HL-60/S4 treated with retinoic acid at 250 ng/mL for 4 days and 3 days (cell line): ENCODE results near the gene TIMM29.

Source experiments
- in situ Hi-C: fragments of 300-500 bp; cut with MboI; formaldehyde crosslinking; loops from 2 replicates; pipeline ENCODE4 v1.7.0; 2022; ENCODE audit warnings: low sequenced_read_pairs

TIMM29 gene

DNA sequence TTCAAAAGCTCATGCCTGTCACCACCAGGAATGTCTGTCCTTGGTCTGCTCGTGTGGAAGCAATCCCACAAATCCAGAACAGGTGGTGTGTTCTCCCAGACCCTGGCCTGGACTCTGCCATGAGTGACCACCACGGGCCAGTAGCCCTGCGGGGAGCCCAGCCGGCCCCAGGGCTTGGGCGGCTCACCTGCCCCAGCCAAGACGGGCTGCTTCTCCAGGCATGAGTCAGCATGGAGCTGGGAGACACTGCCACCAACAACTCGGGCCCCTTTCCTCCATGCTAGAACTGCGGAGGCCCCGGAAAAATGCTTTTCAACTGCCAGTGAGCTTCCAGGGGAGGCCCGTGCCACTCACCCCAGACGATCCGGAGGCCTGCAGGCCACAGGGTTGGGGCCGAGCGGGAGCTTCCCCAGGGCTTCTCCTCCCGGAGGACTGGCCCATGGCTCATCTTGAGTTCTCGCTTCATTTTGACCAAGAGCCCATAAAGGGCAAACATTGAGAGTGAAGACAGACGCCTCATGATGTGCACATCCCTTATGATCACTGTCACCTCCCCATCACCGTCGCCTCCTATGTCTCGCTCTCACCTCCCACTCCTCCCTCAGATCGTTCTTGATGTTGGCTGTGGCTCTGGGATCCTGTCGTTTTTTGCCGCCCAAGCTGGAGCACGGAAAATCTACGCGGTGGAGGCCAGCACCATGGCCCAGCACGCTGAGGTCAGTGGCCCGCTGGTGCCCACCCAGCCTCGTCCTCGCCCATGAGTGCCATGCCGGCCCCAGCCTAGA lies 16.8 kb upstream of the TIMM29 start:
- in situ Hi-C loops: no loop called here

DNA sequence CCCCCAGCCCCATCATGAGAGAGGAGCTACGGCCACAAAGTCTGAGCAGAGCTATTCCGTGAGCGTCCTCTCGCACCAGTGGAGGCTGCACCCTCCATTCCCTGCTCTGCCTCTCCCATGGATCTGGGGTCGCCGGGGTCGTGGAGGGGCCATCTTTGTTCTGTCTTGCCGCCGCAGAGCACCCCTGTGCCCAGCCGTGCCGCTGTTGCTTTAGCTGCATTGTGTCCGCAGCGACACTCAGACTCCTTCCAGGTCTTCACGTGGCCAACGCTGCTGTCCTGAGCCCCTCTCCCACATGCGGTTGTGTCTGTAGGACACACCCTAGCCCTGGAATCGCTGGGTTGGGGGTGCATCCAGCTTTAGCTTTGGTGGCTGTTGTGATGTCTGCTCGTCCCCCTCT lies 16.0 kb upstream of the TIMM29 start:
- in situ Hi-C loops: no loop called here

DNA sequence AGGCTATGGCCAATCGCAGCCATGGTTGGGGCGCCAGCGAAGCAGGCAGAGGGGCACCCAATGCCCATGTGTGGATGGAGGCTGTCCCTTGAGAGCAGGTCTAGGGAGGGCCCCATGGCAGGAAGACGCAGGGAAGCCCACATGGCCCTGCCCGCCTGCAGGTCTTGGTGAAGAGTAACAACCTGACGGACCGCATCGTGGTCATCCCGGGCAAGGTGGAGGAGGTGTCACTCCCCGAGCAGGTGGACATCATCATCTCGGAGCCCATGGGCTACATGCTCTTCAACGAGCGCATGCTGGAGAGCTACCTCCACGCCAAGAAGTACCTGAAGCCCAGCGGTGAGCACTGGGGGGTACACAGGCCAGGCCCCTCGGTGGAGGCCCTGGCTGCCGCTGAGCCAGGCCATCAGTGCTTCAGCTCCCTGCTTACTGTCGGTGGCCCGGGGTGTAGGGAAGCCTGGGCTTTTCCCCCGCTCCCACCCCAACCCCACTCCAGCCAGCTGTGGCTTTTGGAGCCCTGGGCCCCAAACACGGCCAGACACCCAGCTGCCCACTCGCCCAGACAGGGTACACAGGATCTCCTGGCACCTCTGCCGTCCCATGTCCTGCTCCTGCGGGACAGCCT lies 14.8 kb upstream of the TIMM29 start:
- in situ Hi-C loops: no loop called here

DNA sequence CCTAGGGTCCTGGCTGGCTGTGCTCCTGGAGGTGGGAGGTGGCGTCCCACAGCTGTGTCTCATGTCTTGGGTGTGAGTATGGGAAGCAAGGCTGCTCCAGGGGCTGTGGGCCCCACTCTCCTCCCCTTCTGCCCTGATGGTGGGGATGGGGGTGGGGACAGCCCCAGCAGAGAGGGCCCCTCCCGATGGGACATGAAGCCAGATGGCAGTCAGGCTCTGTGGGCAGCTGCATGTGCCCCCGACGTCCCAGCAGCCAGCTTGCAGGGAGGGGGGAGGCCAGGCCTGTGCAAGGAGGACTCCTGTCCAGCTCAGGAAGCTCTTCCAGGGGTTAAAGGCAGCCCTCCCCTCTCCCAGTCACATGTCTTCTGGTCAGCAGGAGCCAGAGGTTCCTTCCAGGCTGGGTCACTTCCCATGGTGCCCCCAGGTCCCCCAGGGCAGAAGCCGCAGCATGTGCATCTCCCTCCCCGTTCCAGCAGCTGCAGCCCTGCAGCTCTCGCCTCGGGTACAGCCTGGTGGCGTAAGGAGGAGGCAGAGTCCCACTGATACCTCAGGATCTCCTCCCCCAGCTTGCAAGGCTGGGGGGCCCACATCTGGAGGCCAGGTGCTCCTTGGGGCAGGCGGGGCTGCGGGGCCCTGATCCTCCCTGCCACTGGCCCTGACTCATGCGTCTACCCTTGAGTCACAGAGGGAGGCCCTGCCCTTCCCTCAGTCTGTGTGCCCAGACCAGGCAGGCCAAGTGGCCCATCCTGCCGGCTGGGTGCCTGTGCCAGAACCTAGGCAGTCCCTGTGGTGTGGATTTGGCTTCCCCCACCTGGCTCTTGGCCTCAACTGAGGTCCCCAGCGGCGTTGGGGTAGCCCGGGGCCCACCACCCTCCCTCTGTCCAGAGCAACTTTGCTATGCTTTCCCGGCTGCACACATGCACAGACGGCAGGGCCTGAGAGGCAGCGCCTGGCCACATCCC lies 13.2 kb upstream of the TIMM29 start:
- in situ Hi-C loops: no loop called here

DNA sequence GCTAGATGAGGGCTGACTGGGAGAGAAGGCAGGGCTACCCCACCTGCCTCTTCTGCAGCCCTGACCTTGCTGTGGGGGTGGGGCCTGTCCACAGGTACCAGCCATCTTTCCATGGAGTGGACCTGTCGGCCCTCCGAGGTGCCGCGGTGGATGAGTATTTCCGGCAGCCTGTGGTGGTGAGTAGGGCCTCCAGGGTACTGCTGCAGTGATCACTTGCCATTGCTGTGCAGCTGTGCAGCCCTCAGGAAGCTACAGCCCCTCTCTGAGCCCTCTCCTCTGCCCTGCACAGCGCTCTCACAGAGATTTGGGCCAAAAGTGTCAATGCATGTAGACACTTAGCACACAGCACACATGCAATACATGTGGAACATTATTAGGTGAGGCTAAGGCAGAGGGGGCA lies 12.0 kb upstream of the TIMM29 start:
- in situ Hi-C loops: no loop called here

DNA sequence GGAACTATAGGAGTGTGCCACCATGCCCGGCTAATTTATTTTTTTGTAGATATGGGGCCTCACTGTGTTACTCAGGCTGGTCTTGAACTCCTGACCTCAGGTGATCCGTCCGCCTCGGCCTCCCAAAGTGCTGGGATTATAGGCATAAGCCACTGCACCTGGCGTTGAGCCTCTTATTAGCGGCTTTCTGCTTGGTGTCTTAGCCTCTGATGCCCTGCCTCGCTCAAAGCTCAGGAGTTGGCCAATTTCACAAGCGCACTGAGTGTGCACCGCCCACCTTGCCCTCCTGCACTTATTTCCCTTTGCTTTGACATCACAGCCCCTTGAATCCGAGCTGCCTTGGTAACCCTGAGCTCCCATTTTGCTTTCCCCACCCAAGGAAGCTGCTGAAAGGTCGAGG lies 10.3 kb upstream of the TIMM29 start:
- in situ Hi-C loops: no loop called here

DNA sequence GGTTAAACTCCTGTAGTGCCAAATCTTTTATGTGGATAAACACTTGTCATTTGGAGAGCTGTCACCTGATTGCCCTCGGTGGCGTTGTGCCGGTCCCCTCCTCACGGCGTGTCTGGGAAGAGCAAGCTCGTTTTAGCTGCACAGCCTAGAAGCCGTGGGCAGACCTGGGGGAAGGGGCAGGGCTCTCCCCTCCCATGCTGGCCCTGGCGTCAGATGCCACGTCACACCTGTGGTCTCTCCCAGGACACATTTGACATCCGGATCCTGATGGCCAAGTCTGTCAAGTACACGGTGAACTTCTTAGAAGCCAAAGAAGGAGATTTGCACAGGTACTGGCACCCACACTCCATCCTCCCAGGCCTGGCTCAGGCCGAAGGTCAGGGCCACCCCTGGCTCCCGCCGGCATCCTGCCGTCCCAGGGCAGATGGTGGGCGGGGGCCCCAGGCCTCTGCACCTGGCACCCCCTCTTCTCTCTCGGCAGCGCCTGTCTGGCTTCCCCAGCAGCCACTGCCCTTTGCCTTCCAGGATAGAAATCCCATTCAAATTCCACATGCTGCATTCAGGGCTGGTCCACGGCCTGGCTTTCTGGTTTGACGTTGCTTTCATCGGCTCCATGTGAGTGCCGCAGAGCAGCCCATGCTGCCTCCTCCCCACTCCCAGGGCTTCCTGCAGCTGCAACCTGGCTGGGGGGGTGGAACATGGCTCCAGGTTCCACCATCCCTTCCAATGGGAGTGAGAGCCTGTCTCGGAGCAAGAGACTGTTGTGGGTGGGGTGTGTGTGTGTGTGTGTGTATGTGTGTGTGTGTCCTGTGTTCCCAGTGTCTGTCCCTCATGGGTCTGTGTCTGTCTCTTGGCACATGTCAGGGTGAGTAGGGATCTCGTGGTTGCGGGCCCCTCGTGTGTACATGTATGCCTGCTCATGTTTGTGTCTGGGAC lies 9.0 kb upstream of the TIMM29 start:
- in situ Hi-C loops: no loop called here

DNA sequence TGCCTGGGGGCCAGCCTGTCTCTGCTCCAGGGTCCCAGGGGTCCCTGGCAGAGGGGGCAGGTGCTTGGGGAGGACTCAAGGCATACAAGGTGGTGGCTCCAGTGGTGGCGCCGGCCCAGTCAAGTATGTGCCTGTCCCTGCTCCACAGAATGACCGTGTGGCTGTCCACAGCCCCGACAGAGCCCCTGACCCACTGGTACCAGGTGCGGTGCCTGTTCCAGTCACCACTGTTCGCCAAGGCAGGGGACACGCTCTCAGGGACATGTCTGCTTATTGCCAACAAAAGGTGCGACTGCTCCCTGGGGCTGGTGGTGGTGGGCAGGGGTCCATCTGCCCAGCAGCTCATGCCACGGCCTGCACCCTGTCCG lies 8.3 kb upstream of the TIMM29 start:
- in situ Hi-C loops: no loop called here

DNA sequence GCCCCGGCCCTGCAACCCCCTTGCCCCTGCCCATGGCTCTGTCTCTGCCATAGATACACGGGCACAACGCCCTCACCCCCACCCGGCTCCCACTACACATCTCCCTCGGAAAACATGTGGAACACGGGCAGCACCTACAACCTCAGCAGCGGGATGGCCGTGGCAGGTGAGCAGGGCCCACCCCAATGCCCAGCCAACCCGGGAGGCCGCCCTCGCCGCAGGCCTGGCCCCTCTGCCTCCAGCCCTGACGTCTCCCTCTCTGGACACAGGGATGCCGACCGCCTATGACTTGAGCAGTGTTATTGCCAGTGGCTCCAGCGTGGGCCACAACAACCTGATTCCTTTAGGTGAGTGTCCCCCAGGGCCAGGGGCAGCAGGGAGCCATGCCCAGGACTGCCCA lies 7.8 kb upstream of the TIMM29 start:
- in situ Hi-C loops: no loop called here

DNA sequence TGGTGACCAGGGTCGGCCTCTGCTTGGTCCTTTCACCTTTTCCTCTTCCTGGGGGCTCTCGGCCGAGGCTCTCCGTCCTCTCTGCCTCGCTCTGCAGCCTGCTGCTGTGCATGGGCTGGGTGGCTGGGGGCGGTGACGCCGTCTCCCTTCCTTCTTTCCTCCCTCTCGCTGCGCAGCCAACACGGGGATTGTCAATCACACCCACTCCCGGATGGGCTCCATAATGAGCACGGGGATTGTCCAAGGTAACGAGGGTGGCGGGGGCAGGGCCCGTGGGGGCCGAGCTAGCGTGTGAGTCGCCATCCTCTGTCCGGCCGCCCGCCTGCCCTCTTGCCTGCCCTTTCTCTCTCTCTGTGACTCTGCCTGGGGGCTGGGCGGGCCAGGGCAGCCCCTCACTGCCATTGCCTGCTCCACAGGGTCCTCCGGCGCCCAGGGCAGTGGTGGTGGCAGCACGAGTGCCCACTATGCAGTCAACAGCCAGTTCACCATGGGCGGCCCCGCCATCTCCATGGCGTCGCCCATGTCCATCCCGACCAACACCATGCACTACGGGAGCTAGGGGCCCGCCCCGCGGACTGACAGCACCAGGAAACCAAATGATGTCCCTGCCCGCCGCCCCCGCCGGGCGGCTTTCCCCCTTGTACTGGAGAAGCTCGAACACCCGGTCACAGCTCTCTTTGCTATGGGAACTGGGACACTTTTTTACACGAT lies 7.3 kb upstream of the TIMM29 start:
- in situ Hi-C loops: no loop called here

DNA sequence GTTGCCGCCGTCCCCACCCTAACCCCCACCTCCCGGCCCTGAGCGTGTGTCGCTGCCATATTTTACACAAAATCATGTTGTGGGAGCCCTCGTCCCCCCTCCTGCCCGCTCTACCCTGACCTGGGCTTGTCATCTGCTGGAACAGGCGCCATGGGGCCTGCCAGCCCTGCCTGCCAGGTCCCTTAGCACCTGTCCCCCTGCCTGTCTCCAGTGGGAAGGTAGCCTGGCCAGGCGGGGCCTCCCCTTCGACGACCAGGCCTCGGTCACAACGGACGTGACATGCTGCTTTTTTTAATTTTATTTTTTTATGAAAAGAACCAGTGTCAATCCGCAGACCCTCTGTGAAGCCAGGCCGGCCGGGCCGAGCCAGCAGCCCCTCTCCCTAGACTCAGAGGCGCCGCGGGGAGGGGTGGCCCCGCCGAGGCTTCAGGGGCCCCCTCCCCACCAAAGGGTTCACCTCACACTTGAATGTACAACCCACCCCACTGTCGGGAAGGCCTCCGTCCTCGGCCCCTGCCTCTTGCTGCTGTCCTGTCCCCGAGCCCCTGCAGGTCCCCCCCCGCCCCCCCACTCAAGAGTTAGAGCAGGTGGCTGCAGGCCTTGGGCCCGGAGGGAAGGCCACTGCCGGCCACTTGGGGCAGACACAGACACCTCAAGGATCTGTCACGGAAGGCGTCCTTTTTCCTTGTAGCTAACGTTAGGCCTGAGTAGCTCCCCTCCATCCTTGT lies 6.5 kb upstream of the TIMM29 start:
- in situ Hi-C loops: no loop called here

DNA sequence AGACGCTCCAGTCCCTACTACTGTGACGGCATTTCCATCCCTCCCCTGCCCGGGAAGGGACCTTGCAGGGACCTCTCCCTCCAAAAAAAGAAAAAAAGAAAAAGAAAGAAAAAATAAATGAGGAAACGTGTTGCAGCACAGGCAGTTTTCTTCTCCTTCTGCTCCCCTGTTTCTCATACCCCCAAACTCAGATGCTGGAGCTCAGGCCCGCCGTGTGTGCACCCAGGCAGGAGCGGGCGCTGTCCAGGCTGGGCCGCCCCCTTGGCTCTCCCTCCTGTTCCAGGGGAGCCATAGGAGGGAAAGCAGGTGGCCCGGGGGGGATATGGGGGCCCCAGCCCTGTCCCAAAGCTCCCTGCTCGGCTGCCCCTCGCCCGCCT lies 6.0 kb upstream of the TIMM29 start:
- in situ Hi-C loops: no loop called here

DNA sequence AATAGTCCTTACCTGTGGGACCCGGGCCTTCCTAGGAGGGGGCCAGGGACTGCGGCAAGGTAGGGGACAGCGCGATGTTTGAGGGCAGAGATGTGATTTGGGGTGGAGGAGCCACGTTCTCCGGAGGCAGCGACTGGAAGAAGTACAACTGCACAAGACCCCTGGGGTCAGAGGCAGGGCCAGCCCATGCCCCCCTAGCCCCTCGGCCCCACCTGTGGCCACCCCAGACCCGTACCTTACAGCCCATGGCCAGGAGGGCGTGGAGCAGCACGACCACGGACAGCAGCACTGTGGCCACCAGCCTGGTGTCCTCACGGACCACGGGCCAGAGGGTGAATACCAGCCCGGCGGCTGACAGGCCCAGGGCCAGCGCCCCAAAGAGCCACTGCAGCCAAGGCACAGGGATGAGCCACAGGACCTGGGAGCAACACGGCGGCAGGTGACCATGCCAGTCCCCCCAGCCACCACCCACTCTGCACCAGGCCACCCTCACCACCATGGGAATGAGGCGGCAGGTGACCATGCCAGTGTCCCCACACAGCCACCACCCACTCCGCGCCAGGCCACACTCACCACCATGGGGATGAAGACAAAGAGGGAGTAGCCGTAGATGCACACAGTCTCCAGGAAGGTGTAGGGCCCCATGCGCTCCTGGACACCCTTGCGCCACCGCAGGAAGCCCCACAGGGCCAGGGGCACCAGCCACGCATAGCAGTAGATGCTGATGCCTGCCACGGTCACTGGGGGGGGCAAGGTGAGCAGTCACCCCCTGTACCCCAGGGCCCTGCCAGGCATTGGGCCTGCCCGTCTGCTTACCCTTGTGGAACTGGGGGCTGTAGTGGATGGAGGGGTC lies 5.1 kb upstream of the TIMM29 start:
- in situ Hi-C loops: no loop called here

DNA sequence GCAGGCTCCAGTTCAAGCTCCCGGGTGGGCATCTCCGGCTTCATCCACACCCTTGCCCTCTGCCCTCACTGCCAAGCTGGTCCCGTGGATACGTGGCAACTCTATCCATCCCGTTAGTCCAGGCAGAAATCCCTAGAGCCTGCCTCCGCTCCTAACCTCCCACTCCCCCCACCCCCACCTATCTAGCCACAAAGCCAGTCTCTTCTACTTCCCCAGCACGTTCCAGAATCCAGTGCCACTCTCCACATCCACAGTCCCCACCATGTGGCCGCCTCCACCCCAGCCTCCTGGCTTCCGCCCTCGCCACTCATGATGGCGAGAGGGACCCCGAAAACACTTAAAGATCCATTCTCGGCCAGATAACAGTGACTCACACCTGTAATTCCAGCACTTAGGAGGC lies 4.0 kb upstream of the TIMM29 start:
- in situ Hi-C loops: no loop called here

DNA sequence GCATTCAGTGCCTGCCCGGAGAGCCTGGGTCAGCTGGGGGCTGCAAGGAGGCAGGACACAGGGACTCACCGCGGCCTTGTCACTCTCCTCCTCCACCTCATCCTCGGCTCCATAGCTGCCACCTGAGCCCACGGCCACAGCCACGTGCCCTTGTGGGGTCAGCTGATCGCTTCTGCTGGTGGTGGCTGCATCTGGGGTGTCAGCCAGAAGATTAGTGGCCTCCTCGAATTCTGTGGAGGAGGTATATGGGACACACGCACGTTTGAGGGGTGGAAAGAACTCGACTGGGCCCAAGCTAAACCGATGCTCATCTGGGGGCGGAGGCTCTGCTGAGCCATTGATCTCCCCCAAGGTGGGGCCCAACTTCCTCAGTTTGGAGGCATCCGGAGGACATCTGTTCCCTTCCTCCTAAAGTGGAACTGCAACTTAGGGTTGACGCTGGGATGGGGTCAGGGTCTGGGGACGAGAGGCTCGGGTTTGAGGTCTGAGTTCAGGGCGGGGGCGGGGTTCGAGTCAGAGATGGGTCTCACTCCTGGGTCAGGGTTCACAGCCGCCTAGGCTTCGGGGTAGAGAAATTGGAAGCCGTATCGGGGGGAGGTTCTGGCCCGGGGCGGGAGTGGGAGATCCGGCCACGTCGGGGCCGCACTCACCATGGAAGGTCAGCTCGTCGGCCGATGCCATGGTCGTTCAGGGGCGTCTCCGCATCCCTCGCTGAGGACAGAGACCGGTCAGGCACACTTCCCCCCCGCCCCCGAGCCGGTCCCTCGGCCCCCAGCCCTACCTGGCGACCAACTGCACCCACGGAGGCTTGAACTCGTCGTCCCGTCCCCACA lies 665 bp upstream of the TIMM29 start:
- in situ Hi-C loops: no loop called here

DNA sequence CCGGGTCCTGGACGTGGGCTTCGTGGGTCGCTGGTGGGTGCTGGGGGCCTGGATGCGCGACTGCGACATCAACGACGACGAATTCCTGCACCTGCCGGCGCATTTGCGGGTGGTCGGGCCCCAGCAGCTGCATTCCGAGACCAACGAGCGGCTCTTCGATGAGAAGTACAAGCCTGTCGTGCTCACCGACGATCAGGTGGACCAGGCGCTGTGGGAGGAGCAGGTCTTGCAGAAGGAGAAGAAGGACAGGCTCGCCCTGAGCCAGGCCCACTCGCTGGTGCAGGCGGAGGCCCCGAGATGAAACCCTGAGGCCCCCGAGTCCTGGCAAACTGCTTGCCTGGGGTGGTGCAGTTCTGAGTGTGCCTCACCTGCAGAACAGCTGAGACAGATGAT lies 787 bp downstream of the TIMM29 start:
- in situ Hi-C loops: no loop called here

DNA sequence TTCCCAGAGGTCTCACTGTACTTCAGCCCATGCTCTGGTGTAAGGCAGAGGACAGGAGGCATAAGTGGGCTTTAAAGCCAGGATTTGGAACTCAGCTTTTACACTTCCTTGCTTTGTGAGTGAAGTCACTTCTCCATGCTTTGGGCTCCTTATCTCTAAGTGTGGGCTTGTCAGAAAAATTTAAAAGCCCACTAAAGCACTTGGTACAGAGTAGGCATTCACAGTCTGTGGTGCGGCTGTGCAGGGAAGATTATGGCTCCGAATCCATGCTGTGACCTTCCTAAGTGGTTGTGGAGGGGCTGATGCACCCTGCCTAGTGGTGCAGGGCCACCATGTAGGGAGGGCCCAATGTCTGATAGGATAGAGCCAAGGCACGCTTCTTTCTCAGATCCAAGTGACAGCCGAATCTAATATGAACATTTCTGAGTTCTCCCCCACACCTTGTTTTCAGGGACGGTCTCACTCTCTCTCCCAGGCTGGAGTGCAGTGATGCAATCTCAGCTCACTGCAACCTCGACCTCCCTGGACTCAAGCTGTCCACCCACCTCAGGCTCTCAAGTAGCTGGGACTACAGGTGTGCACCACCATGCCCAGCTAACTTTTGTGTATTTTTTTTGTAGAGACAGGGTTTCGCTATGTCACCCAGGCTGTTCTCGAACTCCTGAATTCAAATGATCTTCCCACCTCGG lies 6.9 kb downstream of the TIMM29 start:
- in situ Hi-C loops: no loop called here
